WTC11 (cell line): ENCODE results near the gene PTPRG. TPM values are rescaled to one million over a fixed set of nuclear protein-coding genes. Genes with fewer than 3 reads are reported as not detected.
A peak's percentile ranks its signal among the peaks of the same experiment; 100 is the strongest.

Source experiments
- ATAC-seq: fragments of 200-7000 bp; cut with Tn5 transposase; 2 replicates; pipeline ENCODE4 v1.10.0; 2021; ENCODE audit warnings: mild to moderate bottlenecking, moderate library complexity
- CTCF ChIA-PET: fragments of 300-600 bp; sonication (Branson Sonifier 250); formaldehyde crosslinking; loops from one replicate; lab custom pipeline; 2021; ENCODE audit warnings: antibody characterized with exemption; lab: Charles Lee
- POLR2A ChIA-PET: fragments of 350-600 bp; sonication (Branson Sonifier 250); formaldehyde crosslinking; loops from one replicate; lab custom pipeline; 2021; ENCODE audit warnings: antibody characterized with exemption; lab: Charles Lee
- DNase-seq: peaks from one replicate; pipeline ENCODE4 v3.0.0; 2021; ENCODE audit warnings: low spot score
- H3K27ac Mint-ChIP-seq: 2 replicates; pipeline ENCODE4 v1.8.0; 2021; ENCODE audit warnings: mixed read lengths
- H3K27me3 Mint-ChIP-seq: 2 replicates; pipeline ENCODE4 v1.8.0; 2021; ENCODE audit warnings: low read depth, mild to moderate bottlenecking, moderate library complexity, mixed read lengths
- H3K36me3 Mint-ChIP-seq: 2 replicates; pipeline ENCODE4 v1.8.0; 2021; ENCODE audit warnings: mixed read lengths
- H3K4me1 Mint-ChIP-seq: 2 replicates; pipeline ENCODE4 v1.8.0; 2022; ENCODE audit warnings: mixed read lengths
- H3K4me3 Mint-ChIP-seq: 2 replicates; pipeline ENCODE4 v1.8.0; 2021; ENCODE audit warnings: mild to moderate bottlenecking, moderate library complexity, mixed read lengths
- H3K9me3 Mint-ChIP-seq: 2 replicates; pipeline ENCODE4 v1.8.0; 2021; ENCODE audit warnings: mixed read lengths
- ATF1 ChIP-seq: sonication (generic); formaldehyde crosslinking; IDR thresholded peaks from 2 replicates; pipeline ENCODE4 v1.8.1; 2023; ENCODE audit warnings: mild to moderate bottlenecking, moderate library complexity, missing genetic modification reagents
- ATF3 ChIP-seq: sonication (generic); formaldehyde crosslinking; conservative IDR thresholded peaks from 2 replicates; pipeline ENCODE4 v1.8.1; 2022; ENCODE audit warnings: mild to moderate bottlenecking, missing genetic modification reagents
- CBFB ChIP-seq: sonication (generic); formaldehyde crosslinking; IDR thresholded peaks from 2 replicates; pipeline ENCODE4 v1.8.1; 2022; ENCODE audit warnings: mild to moderate bottlenecking, low read depth, missing genetic modification reagents
- CDX4 ChIP-seq: fragments of 250-450 bp; sonication (Bioruptor Pico); IDR thresholded peaks from 2 replicates; pipeline ENCODE4 v1.9.0; 2021; ENCODE audit warnings: moderate library complexity, mild to moderate bottlenecking, inconsistent platforms, borderline replicate concordance
- CTCF ChIP-seq: fragments of 200-600 bp; IDR thresholded peaks from 2 replicates; pipeline ENCODE4 v1.8.0; 2022; ENCODE audit warnings: antibody characterized with exemption
- E2F4 ChIP-seq: sonication (generic); formaldehyde crosslinking; IDR thresholded peaks from 2 replicates; pipeline ENCODE4 v1.8.1; 2022; ENCODE audit warnings: low read depth, mild to moderate bottlenecking, moderate library complexity, missing genetic modification reagents, borderline replicate concordance
- FOXP1 ChIP-seq: sonication (generic); formaldehyde crosslinking; IDR thresholded peaks from 2 replicates; pipeline ENCODE4 v1.8.0; 2022; ENCODE audit warnings: missing genetic modification reagents, mild to moderate bottlenecking, moderate library complexity, borderline replicate concordance
- GABPB1 ChIP-seq: sonication (generic); formaldehyde crosslinking; IDR thresholded peaks from 2 replicates; pipeline ENCODE4 v1.8.1; 2023; ENCODE audit warnings: mild to moderate bottlenecking, missing genetic modification reagents
- GTF2I ChIP-seq: fragments of 250-450 bp; sonication (Bioruptor Pico); conservative IDR thresholded peaks from 2 replicates; pipeline ENCODE4 v1.4.0; 2021; ENCODE audit warnings: mild to moderate bottlenecking
- IRF1 ChIP-seq: sonication (generic); formaldehyde crosslinking; IDR thresholded peaks from 2 replicates; pipeline ENCODE4 v1.8.0; 2023; ENCODE audit warnings: missing genetic modification reagents
- IRF2 ChIP-seq: sonication (generic); formaldehyde crosslinking; IDR thresholded peaks from 2 replicates; pipeline ENCODE4 v1.8.0; 2022; ENCODE audit warnings: low read depth, missing genetic modification reagents, borderline replicate concordance
- JUN ChIP-seq: sonication (generic); formaldehyde crosslinking; IDR thresholded peaks from 2 replicates; pipeline ENCODE4 v1.8.0; 2023; ENCODE audit warnings: mild to moderate bottlenecking, missing genetic modification reagents
- MYBL2 ChIP-seq: sonication (generic); formaldehyde crosslinking; IDR thresholded peaks from 2 replicates; pipeline ENCODE4 v1.8.1; 2023; ENCODE audit warnings: mild to moderate bottlenecking, moderate library complexity, missing genetic modification reagents
- NFE2L1 ChIP-seq: sonication (generic); formaldehyde crosslinking; IDR thresholded peaks from 2 replicates; pipeline ENCODE4 v1.8.1; 2023; ENCODE audit warnings: missing genetic modification reagents
- PRRX2 ChIP-seq: fragments of 250-450 bp; sonication (Bioruptor Pico); IDR thresholded peaks from 2 replicates; pipeline ENCODE4 v1.8.0; 2021; ENCODE audit warnings: mild to moderate bottlenecking
- STAT6 ChIP-seq: sonication (generic); formaldehyde crosslinking; conservative IDR thresholded peaks from 2 replicates; pipeline ENCODE4 v1.8.1; 2023; ENCODE audit warnings: mild to moderate bottlenecking, low read depth, missing genetic modification reagents, moderate library complexity
- TCF7 ChIP-seq: sonication (generic); formaldehyde crosslinking; IDR thresholded peaks from 2 replicates; pipeline ENCODE4 v1.8.0; 2022; ENCODE audit warnings: mild to moderate bottlenecking, low read depth, missing genetic modification reagents, moderate library complexity
- USF1 ChIP-seq: sonication (generic); formaldehyde crosslinking; IDR thresholded peaks from 2 replicates; pipeline ENCODE4 v1.8.0; 2022; ENCODE audit warnings: mild to moderate bottlenecking, missing genetic modification reagents
- ZMAT4 ChIP-seq: fragments of 250-450 bp; sonication (Bioruptor Pico); IDR thresholded peaks from 2 replicates; pipeline ENCODE4 v1.9.0; 2021; ENCODE audit warnings: mild to moderate bottlenecking
- ZNF396 ChIP-seq: fragments of 250-450 bp; sonication (Bioruptor Pico); IDR thresholded peaks from 2 replicates; pipeline ENCODE4 v1.8.0; 2021; ENCODE audit warnings: mild to moderate bottlenecking, moderate library complexity, borderline replicate concordance
- ZNF423 ChIP-seq: fragments of 250-450 bp; sonication (Bioruptor Pico); IDR thresholded peaks from 2 replicates; pipeline ENCODE4 v2.1.2; 2022; ENCODE audit warnings: mild to moderate bottlenecking, moderate library complexity
- ZNF512 ChIP-seq: sonication (generic); formaldehyde crosslinking; IDR thresholded peaks from 2 replicates; pipeline ENCODE4 v1.8.1; 2022; ENCODE audit warnings: missing genetic modification reagents, borderline replicate concordance
- ZSCAN18 ChIP-seq: fragments of 250-450 bp; sonication (Bioruptor Pico); IDR thresholded peaks from 2 replicates; pipeline ENCODE4 v2.1.2; 2022; ENCODE audit warnings: mild to moderate bottlenecking, moderate library complexity
- total RNA-seq: library from RNA; stranded (reverse); gene quantifications from 3 replicates; pipeline ENCODE4 v1.2.3, GENCODE V29; 2021

The PTPRG gene
- total RNA-seq, 1 experiment from 2014 or later: 106 TPM

GRCh38 chr3:61932499-61932898 is 371.1 kb downstream of the PTPRG start (continued):
- TF ChIP-seq E2F4 (CRISPR knock-in tag): no peak
- no peak for TF ChIP-seq TCF7 (CRISPR knock-in tag)
- no peak for TF ChIP-seq PRRX2 (CRISPR knock-in tag)
- TF ChIP-seq ATF1: no peak
- no peak for TF ChIP-seq ZSCAN18 (CRISPR knock-in tag)
- no peak for TF ChIP-seq IRF1 (CRISPR knock-in tag)
- TF ChIP-seq IRF2 (CRISPR knock-in tag): no peak
- TF ChIP-seq, all 79 proteins: peak for 0

- no peak overlapping the region for H3K4me3 Mint-ChIP-seq
- peak overlapping the region; percentile 2; the same call in 1 of the 2 replicates for H3K27ac Mint-ChIP-seq
- peaks cover 22% of the 10 kb centered on the region for H3K36me3 Mint-ChIP-seq
- ChIA-PET CTCF (interaction anchor here (1.0 to 1.8 kb wide), 3 partner anchors 14 to 62 kb away, joined by 3 to 5 read pairs (median 4); no protein-coding TSS in a partner anchor), POLR2A (no interaction called here)
- ATAC-seq (no peak), DNase-seq (no peak)
- peaks cover 18% of the 10 kb centered on the region for H3K9me3 Mint-ChIP-seq
- peaks cover 71% of the 10 kb centered on the region for H3K4me1 Mint-ChIP-seq
- no peaks in the 10 kb centered on the region for H3K27me3 Mint-ChIP-seq
- TF ChIP-seq MYBL2 (CRISPR knock-in tag) (no peak), FOXP1 (no peak), ZNF396 (CRISPR knock-in tag) (no peak), CBFB (no peak), ZNF423 (CRISPR knock-in tag) (no peak), CTCF (no peak), ZNF512 (CRISPR knock-in tag) (no peak), ZMAT4 (CRISPR knock-in tag) (no peak), ATF3 (CRISPR knock-in tag) (no peak), USF1 (CRISPR knock-in tag) (no peak), CDX4 (no peak), NFE2L1 (CRISPR knock-in tag) (no peak), JUN (CRISPR knock-in tag) (no peak), GABPB1 (CRISPR knock-in tag) (no peak), GTF2I (CRISPR knock-in tag) (no peak), STAT6 (CRISPR knock-in tag) (no peak)
Measured at GRCh38 chr3:61933798-61934504, 372.6 kb downstream of the PTPRG start.
